SKM-1 (cell line): ENCODE data around the gene MORF4L1.
A peak's percentile ranks its signal among the peaks of the same experiment; 100 is the strongest.
"Not testable (repeated sequence)": the region's sequence is repeated elsewhere in the genome, so short reads cannot be mapped to it uniquely, and the experiment has no call there.

Experiments
- DNase-seq: peaks from one replicate; lab custom pipeline; 2025; ENCODE audit not compliant: unreplicated experiment; lab: John Stamatoyannopoulos, UW

Gene MORF4L1, protein sequence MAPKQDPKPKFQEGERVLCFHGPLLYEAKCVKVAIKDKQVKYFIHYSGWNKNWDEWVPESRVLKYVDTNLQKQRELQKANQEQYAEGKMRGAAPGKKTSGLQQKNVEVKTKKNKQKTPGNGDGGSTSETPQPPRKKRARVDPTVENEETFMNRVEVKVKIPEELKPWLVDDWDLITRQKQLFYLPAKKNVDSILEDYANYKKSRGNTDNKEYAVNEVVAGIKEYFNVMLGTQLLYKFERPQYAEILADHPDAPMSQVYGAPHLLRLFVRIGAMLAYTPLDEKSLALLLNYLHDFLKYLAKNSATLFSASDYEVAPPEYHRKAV

GRCh38 chr15:78872155-78872971, at the start of gene MORF4L1:
Gene MORF4L1 (plus strand): TSS chr15:78872890. CDS start chr15:78873018, 128 bp downstream.
- peak; percentile 61 for DNase-seq

DNA sequence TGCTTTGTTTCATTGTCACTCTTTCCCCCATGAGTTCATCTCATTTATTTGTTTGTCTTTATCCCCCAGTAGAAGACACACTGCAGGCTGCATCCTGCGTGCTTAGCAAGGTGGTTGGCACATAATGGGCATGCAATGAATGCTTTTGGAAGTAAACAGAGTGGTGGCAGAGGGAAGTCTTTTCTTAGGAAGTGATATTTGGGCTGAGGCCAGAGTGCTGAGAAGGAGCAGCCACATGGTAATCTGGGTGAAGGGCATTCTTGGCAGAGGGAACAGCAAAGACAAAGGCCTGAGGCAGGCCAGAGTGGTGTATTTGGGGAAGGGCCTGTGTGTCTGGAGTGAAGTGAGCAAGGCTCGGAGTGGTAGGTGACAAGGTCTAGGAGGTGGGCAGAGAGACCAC, 43.8 kb upstream of the MORF4L1 start:
- DNase-seq = no peak

GRCh38 chr15:78830514-78831228, 42.0 kb upstream of the MORF4L1 start:
- no peak for DNase-seq

DNA sequence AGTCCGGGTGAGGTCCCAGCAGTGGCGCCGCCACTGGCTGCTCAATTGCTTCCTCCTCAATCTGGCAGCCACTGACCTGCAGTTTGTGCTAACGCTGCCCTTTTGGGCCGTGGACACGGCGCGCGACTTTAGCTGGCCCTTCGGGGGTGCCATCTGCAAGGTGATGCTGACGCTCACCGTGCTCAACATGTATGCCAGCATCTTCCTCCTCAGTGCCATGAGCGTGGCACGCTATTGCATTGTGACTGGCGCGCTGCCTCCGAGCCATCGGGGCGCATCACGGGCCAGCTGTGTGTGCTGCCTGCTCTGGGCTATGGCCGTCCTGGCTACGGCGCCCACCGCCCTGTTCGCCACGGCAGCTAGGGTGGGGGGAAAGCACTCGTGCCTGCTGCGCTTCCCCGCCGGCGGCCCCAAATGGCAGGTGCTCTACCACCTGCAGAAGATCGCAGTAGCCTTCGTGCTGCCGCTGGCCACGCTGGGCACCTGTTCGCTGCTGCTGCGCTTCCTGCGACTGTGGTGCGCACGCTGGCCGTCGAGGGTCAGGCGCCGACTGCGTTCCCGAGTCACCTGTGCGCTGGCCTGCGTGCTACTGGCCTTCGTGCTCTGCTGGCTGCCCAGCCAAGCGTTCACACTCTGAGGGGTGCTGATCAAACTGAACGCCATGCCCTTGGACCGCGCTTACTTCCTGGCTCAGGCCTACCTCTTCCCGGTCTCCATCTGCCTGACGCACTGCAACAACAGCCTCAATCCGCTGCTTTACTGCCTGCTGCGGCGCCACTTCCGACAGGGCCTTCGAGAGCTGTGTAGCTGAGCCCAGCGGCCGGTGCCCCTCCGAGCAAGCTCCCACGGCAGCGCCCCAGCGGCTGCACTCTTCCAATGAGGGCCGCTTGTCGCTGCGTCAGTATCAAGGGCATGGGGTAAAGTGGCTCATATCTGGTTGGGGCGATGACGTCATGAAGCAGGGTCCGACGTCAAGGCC, 41.2 kb upstream of the MORF4L1 start:
- DNase-seq = no peak

GRCh38 chr15:78836333-78836732, 36.4 kb upstream of the MORF4L1 start:
- DNase-seq = no peak

DNA sequence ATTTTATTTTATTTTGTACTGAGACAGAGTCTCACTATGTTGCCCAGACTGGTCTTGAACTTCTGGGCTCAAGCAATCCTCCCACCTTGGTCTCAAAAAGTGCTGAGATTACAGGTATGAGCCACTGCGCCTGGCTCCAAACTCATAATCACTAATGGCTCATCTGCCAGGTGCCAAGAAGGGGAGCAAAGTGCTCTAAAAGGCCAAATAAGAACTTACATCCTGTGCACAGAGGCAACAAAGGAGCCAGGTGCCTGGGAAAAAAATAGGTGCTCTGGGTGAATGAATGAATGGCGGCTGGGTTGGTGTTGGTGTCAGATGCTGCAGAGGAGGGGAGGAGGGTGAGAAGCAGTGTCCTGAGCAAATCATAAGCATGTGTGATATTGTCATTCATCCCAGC, 35.6 kb upstream of the MORF4L1 start:
- no peak for DNase-seq

DNA sequence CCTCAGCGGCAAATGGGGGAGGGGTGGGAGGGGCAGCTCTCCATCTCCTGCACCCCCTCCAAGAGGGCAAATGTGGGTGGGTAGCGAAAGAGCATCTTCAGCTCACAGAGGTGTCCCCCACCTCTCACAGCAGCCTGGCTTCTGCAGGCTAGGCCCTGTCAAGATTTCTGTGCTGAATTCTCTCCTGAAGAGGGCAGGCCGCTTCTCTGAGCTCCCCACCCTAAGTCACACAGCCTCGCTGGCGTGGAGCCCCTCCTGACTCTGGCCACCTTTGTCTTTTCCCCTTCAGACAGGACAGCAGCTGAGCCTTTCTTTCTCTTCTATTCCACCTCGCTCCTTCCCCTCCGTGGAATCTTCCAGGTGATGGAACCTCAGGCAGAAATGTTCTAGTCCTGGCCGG, 35.1 kb upstream of the MORF4L1 start:
- DNase-seq = no peak

GRCh38 chr15:78838489-78838888, 34.2 kb upstream of the MORF4L1 start:
- DNase-seq = no peak

GRCh38 chr15:78839151-78839550, 33.5 kb upstream of the MORF4L1 start:
- not testable (repeated sequence) for DNase-seq

DNA sequence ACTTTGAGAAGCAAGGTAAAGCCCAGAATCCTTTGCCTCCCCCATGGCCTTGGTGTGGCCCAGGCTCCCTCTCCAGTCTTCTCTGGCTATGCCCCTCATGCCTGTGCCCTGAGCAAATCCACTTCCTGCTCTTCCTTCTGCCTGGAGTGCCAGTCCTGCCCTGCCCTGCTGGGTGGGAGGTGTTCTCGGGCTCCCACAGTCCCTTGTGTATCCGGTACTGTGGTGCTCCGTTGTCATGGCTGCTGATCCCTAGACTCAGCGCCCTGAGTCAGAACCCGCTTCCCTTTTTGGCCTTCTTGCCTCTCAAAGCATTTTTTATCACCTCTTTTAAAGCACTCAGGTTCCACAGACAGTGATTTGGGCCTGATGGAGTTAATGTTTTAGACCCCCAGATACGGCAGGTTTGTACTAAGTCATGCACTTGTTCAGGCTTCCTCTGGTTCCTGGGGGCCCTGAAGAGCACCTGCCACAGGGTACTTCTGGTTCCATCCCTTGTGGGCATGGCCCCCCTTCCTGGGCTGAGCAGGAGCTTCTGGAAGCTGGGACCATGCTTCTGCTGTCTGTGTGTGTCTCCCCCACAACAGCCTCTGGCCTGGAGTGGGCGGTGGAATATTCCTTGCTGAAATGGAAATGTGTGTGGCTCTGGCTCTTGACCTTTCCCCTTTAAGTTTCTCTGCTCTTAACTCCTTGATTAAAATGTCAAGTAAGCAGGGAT, 31.9 kb upstream of the MORF4L1 start:
- no peak for DNase-seq

GRCh38 chr15:78841376-78841706, 31.3 kb upstream of the MORF4L1 start:
- DNase-seq = no peak

- no peak for DNase-seq
These were observed 30.8 kb upstream of the MORF4L1 start for GRCh38 chr15:78841891-78842290.

DNA sequence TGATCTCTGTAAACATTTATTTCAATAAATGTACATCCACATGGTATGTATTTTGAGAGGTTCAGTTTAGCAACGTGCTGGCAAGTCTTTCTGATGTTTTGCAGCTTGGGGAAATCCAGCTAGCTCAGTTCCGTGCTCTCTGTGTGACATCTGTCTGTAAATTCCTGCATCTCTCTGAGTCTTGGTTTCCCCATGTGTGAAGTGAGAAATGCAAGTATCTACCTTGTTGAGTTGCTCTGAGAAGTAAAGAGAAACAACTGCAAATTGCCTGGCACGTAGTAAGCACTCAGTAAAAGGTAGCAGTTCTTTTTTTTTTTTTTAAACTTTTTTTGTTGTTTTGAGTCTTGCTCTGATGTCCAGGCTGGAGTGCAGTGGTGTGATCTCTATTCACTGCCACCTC, 30.2 kb upstream of the MORF4L1 start:
- no peak for DNase-seq

DNA sequence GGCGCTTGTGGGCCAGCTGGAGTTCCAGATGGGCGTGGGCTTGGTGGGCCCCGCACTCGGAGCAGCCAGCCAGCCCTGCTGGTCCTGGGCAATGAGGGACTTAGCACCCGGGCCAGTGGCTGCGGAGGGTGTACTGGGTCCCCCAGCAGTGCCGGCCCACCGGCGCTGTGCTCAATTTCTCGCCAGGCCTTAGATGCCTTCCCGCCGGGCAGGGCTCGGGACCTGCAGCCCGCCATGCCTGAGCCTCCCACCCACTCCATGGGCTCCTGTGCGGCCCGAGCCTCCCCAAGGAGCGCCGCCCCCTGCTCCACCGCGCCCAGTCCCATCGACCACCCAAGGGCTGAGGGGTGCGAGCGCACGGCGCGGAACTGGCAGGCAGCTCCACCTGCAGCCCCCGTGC, 25.8 kb upstream of the MORF4L1 start:
- DNase-seq = not testable (repeated sequence)

DNA sequence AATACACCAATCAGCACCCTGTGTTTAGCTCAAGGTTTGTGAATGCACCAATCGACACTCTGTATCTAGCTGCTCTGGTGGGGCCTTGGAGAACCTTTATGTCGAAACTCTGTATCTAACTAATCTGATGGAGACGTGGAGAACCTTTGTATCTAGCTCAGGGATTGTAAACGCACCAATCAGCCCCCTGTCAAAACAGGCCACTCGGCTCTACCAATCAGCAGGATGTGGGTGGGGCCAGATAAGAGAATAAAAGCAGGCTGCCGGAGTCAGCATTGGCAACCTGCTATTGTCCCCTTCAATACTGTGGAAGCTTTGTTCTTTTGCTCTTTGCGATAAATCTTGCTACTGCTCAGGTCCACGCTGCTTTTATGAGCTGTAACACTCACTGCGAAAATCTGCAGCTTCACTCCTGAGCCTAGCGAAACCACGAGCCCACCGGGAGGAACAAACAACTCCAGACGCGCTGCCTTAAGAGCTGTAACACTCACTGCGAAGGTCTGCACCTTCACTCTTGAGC, 25.2 kb upstream of the MORF4L1 start:
- DNase-seq = not testable (repeated sequence)

DNA sequence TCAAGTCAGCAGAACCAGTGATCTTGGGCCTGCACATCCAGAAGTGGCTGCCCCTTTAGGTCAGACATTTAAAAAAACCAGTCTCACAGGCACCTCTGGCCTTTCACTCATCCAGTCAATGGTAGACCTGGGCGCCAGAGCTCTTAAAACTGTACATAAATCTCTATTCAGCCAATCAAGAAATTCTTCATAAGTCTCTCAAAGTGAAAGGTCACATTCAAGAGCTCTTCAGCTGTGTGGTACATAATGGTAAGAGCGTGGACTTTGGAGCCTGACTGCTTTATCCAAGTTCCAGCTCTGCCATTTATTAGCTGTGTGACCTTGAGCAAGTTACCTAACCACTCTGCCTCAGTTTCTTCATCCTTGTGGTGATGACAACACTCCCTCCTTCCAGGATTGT, 22.3 kb upstream of the MORF4L1 start:
- no peak for DNase-seq

GRCh38 chr15:78850941-78851755, 21.5 kb upstream of the MORF4L1 start:
- DNase-seq = no peak

- DNase-seq = no peak
These were observed 19.2 kb upstream of the MORF4L1 start for GRCh38 chr15:78853500-78853899.

DNA sequence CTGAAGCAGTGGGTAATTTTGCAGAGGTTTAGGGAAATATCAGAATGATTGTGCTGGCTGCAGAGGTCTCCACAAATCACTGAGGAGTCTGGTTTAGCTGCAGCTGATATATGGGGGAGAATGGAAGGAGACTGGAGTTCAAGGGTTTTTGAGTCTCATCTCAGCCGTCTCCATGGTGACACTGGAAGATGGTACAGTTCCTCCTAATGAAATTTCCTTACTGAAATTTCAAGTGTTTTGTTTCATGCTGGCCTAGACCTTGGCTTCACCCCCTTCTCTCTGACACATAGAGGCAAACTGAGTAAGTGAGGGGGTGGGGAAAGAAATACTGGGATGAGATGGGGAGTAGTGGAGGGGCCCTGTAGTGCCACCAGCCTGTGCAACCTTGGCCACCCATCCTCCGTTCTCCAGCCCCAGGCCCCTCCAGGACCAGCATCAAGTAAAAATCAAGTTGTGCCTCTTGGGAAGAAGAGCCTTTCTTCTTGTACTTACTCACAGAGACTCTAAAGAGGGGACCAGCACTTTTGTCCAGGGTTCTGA, 17.8 kb upstream of the MORF4L1 start:
- no peak for DNase-seq
